Measurements from ENCODE around the gene PANK4. TPM values are rescaled to one million over a fixed set of nuclear protein-coding genes. Genes with fewer than 3 reads are reported as not detected.

The PANK4 gene
- total and polyA plus RNA-seq, 2 donors = 21.6 to 27.1 TPM

DNA sequence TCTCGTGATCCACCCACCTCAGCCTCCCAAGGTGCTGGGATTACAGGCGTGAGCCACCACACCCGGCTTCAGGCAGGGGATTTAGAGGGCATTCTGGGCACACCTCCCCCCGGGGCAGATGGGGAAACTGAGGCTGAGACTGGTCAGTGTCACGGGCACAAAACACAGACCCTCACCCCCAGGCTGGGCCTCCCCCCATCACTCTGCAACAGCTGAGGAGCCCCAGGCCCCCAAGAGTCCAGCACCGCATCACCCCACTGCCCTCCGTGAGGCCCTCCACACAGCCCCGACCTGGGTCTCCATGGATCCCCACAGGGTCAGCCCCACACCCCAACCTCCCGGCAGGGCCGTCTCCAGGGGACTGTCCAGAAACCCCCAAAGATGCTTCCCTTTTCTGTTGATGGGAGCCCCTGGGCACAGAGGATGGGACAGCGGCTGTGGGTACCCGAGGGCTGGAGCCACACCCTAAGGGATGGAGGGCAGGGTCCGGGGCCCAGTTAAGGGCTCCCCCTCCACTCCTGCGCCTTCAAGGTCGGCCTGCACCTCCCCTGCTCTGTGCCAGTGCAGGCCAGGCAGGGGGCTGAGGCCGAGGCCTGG, 40.8 kb upstream of the PANK4 start:
- Histone ChIP-seq H3K4me3 (ENCODE audit: low read length in 2 of 2) (no peak overlapping the region), H3K4me1 (ENCODE audit: control insufficient read depth in 2 of 2, insufficient read depth in 2 of 2, low read length in 2 of 2) (no peaks in the 10 kb centered on the region), H3K9me3 (ENCODE audit: control insufficient read depth in 2 of 2, insufficient read depth in 1 of 2, low read length in 1 of 2) (no peaks in the 10 kb centered on the region), H3K27me3 (ENCODE audit: control insufficient read depth in 2 of 2, insufficient read depth in 1 of 2, low read length in 1 of 2) (no peaks in the 10 kb centered on the region), H3K36me3 (ENCODE audit: control insufficient read depth in 2 of 2, insufficient read depth in 2 of 2, low read length in 1 of 2) (peaks cover 6 to 10% of the 10 kb centered on the region in 2 donors), H3K27ac (ENCODE audit: low read depth in 1 of 2, low read length in 1 of 2) (no peak overlapping the region)
- no peak for DNase-seq (ENCODE audit: low read depth in 6 of 9, low spot score in 9 of 9)
- WGBS = 94% methylated on average over 16 of the region's 16 CpGs

GRCh38 chr1:2566101-2567045, 40.0 kb upstream of the PANK4 start:
- Histone ChIP-seq H3K27me3 (ENCODE audit: control insufficient read depth in 2 of 2, insufficient read depth in 1 of 2, low read length in 1 of 2) (no peaks in the 10 kb centered on the region), H3K27ac (ENCODE audit: low read depth in 1 of 2, low read length in 1 of 2) (no peak overlapping the region), H3K9me3 (ENCODE audit: control insufficient read depth in 2 of 2, insufficient read depth in 1 of 2, low read length in 1 of 2) (no peaks in the 10 kb centered on the region), H3K36me3 (ENCODE audit: control insufficient read depth in 2 of 2, insufficient read depth in 2 of 2, low read length in 1 of 2) (peaks cover 9 to 17% of the 10 kb centered on the region in 2 donors), H3K4me1 (ENCODE audit: control insufficient read depth in 2 of 2, insufficient read depth in 2 of 2, low read length in 2 of 2) (no peaks in the 10 kb centered on the region), H3K4me3 (ENCODE audit: low read length in 2 of 2) (no peak overlapping the region)
- DNase-seq (ENCODE audit: low read depth in 6 of 9, low spot score in 9 of 9) = no peak
- 93% methylated on average over 34 of the region's 34 CpGs for WGBS

DNA sequence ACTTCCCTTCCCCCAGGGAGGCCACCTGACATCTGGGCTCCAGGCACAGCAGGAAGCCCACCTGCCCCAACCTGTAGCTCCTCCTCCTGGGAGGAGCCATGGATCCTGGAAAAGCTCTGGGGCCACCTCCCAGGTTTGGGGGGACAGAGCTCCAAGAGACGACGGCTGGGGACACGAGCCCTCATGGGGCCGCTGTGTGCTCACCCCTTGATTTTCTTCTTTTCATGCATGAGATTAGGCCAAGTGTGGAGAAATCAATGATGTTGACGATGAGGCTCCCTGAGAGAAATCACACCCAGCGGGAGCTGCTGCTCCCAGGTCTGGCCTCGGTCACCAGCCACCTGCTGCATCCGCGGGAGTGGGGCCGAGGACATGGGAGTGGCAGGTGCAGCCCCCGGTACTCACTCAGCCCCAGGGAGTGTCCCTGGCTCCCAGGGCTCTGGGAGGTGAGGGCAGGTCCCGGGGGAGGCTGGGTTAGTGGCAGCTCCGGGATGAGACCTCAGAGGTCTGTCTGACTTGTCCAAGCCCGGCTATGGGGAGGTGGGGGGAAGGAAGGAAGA, 38.5 kb upstream of the PANK4 start:
- H3K36me3 ChIP-seq (ENCODE audit: control insufficient read depth in 2 of 2, insufficient read depth in 2 of 2, low read length in 1 of 2) = peaks cover 9 to 26% of the 10 kb centered on the region in 2 donors
- H3K4me1 ChIP-seq (ENCODE audit: control insufficient read depth in 2 of 2, insufficient read depth in 2 of 2, low read length in 2 of 2) = no peaks in the 10 kb centered on the region
- WGBS = 76% methylated on average over 14 of the region's 14 CpGs
- no peak overlapping the region for H3K4me3 ChIP-seq (ENCODE audit: low read length in 2 of 2)
- no peak overlapping the region for H3K27ac ChIP-seq (ENCODE audit: low read depth in 1 of 2, low read length in 1 of 2)
- no peak for DNase-seq (ENCODE audit: low read depth in 6 of 9, low spot score in 9 of 9)
- no peaks in the 10 kb centered on the region for H3K9me3 ChIP-seq (ENCODE audit: control insufficient read depth in 2 of 2, insufficient read depth in 1 of 2, low read length in 1 of 2)
- H3K27me3 ChIP-seq (ENCODE audit: control insufficient read depth in 2 of 2, insufficient read depth in 1 of 2, low read length in 1 of 2) = no peaks in the 10 kb centered on the region

DNA sequence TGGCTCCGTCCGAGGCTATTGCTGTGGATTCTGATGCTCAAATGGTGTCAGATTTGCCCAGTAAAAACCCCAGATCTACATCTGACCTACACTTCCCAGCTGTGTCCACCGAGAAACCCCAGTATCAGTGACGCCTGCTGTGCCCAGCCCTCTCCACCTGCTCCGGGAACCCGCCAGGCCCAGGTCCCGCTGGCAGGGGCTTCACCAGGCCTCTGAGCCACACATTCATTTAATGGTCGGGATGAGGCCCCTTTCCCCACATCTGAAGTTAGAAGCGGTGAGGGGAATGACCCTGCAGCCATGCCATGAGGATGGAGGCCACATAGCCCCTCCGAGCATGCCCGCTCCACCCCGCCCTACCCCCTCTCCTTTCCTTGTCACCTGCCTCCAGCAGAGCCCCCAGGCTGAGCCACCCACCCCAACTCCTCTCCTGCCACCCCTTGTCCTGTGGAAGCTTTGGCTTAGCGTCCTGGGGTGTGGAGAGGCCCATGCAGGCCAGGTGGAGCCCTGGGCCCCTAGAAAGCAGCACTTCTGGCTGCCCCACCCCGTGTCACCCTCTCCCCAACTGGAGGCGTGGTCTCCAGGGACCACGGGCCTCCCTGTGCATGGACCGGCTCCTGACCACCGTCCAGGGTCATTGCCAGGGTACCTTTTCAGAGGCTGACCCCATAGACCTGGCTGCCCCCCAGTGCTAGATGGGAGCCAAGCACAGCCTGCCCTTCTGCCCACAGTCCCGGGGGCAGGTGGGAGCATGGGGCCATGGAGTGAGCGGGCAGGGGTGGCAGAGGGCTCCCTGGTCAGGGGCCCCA, 37.8 kb upstream of the PANK4 start:
- 92% methylated on average over 20 of the region's 20 CpGs for WGBS
- Histone ChIP-seq H3K27me3 (ENCODE audit: control insufficient read depth in 2 of 2, insufficient read depth in 1 of 2, low read length in 1 of 2) (no peaks in the 10 kb centered on the region), H3K27ac (ENCODE audit: low read depth in 1 of 2, low read length in 1 of 2) (no peak overlapping the region), H3K4me3 (ENCODE audit: low read length in 2 of 2) (no peak overlapping the region), H3K4me1 (ENCODE audit: control insufficient read depth in 2 of 2, insufficient read depth in 2 of 2, low read length in 2 of 2) (no peaks in the 10 kb centered on the region), H3K36me3 (ENCODE audit: control insufficient read depth in 2 of 2, insufficient read depth in 2 of 2, low read length in 1 of 2) (peaks cover 9 to 33% of the 10 kb centered on the region in 2 donors), H3K9me3 (ENCODE audit: control insufficient read depth in 2 of 2, insufficient read depth in 1 of 2, low read length in 1 of 2) (no peaks in the 10 kb centered on the region)
- DNase-seq (ENCODE audit: low read depth in 6 of 9, low spot score in 9 of 9) = no peak

GRCh38 chr1:2563205-2563604, 36.8 kb upstream of the PANK4 start:
- 96% methylated on average over 18 of the region's 18 CpGs for WGBS
- Histone ChIP-seq H3K27me3 (ENCODE audit: control insufficient read depth in 2 of 2, insufficient read depth in 1 of 2, low read length in 1 of 2) (no peaks in the 10 kb centered on the region), H3K9me3 (ENCODE audit: control insufficient read depth in 2 of 2, insufficient read depth in 1 of 2, low read length in 1 of 2) (no peaks in the 10 kb centered on the region), H3K4me3 (ENCODE audit: low read length in 2 of 2) (no peak overlapping the region), H3K4me1 (ENCODE audit: control insufficient read depth in 2 of 2, insufficient read depth in 2 of 2, low read length in 2 of 2) (no peaks in the 10 kb centered on the region), H3K36me3 (ENCODE audit: control insufficient read depth in 2 of 2, insufficient read depth in 2 of 2, low read length in 1 of 2) (peaks cover 9 to 43% of the 10 kb centered on the region in 2 donors), H3K27ac (ENCODE audit: low read depth in 1 of 2, low read length in 1 of 2) (no peak overlapping the region)
- DNase-seq (ENCODE audit: low read depth in 6 of 9, low spot score in 9 of 9) = no peak

- H3K4me1 ChIP-seq (ENCODE audit: control insufficient read depth in 2 of 2, insufficient read depth in 2 of 2, low read length in 2 of 2) = peaks cover under 1 to 5% of the 10 kb centered on the region in 2 donors
- H3K36me3 ChIP-seq (ENCODE audit: control insufficient read depth in 2 of 2, insufficient read depth in 2 of 2, low read length in 1 of 2) = peaks cover 9 to 49% of the 10 kb centered on the region in 2 donors
- H3K4me3 ChIP-seq (ENCODE audit: low read length in 2 of 2) = no peak overlapping the region
- H3K27me3 ChIP-seq (ENCODE audit: control insufficient read depth in 2 of 2, insufficient read depth in 1 of 2, low read length in 1 of 2) = no peaks in the 10 kb centered on the region
- WGBS = 97% methylated on average over 24 of the region's 24 CpGs
- no peaks in the 10 kb centered on the region for H3K9me3 ChIP-seq (ENCODE audit: control insufficient read depth in 2 of 2, insufficient read depth in 1 of 2, low read length in 1 of 2)
- DNase-seq (ENCODE audit: low read depth in 6 of 9, low spot score in 9 of 9) = no peak
- H3K27ac ChIP-seq (ENCODE audit: low read depth in 1 of 2, low read length in 1 of 2) = no peak overlapping the region
Measured at GRCh38 chr1:2561898-2562895, 35.8 kb upstream of the PANK4 start.

DNA sequence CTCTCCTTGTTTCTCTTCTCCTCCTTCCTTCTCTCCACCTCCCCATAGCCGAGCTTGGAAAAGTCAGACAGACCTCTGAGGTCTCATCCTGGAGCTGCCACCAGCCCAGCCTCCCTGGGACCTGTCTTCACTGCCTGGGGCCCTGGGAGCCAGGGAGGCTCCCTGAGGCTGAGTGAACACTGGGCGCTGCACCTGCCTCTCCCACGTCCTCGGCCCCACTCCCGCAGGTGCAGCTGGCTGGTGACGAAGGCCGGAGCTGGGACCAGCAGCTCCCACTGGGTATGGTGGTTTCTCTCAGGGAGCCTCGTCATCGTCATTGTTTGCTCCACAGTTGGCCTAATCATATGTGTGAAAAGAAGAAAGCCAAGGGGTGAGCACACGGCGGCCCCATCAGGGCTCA, 35.0 kb upstream of the PANK4 start:
- no peaks in the 10 kb centered on the region for H3K9me3 ChIP-seq (ENCODE audit: control insufficient read depth in 2 of 2, insufficient read depth in 1 of 2, low read length in 1 of 2)
- DNase-seq (ENCODE audit: low read depth in 6 of 9, low spot score in 9 of 9) = no peak
- H3K27me3 ChIP-seq (ENCODE audit: control insufficient read depth in 2 of 2, insufficient read depth in 1 of 2, low read length in 1 of 2) = no peaks in the 10 kb centered on the region
- H3K4me1 ChIP-seq (ENCODE audit: control insufficient read depth in 2 of 2, insufficient read depth in 2 of 2, low read length in 2 of 2) = peaks cover 8 to 9% of the 10 kb centered on the region in 2 donors
- H3K4me3 ChIP-seq (ENCODE audit: low read length in 2 of 2) = no peak overlapping the region
- H3K36me3 ChIP-seq (ENCODE audit: control insufficient read depth in 2 of 2, insufficient read depth in 2 of 2, low read length in 1 of 2) = peaks cover 9 to 49% of the 10 kb centered on the region in 2 donors
- WGBS = 94% methylated on average over 11 of the region's 11 CpGs
- no peak overlapping the region for H3K27ac ChIP-seq (ENCODE audit: low read depth in 1 of 2, low read length in 1 of 2)

All from thymus (tissue), 11 donors.